DND-41 (cell line): ENCODE measurements around the gene ZNF236.
A peak's percentile ranks its signal among the peaks of the same experiment; 100 is the strongest.

ENCODE experiments used
- ATAC-seq: fragments of 200-7000 bp; cut with Tn5 transposase; 3 replicates; pipeline ENCODE4 v1.9.1; 2021; ENCODE audit warnings: low read depth; ENCODE audit not compliant: insufficient read depth
- DNase-seq: peaks from one replicate; pipeline ENCODE4 v3.0.0-alpha.2; 2020
- H2AFZ ChIP-seq: 2 replicates; pipeline ENCODE4 v1.6.0; 2012; ENCODE audit warnings: low read depth, low read length
- H3K27ac ChIP-seq: 2 replicates; pipeline ENCODE4 v1.5.1; 2012; ENCODE audit warnings: low read length, inconsistent platforms
- H3K27me3 ChIP-seq: fragments of 200-600 bp; sonication (generic); 2 replicates; pipeline ENCODE4 v1.6.0; 2012; ENCODE audit warnings: low read length, mild to moderate bottlenecking, inconsistent platforms; ENCODE audit not compliant: insufficient read depth, poor library complexity
- H3K36me3 ChIP-seq: 2 replicates; pipeline ENCODE4 v1.5.1; 2012; ENCODE audit warnings: low read length, inconsistent platforms; ENCODE audit not compliant: insufficient read depth
- H3K4me1 ChIP-seq: 2 replicates; pipeline ENCODE4 v1.5.1; 2012; ENCODE audit warnings: mild to moderate bottlenecking, low read length; ENCODE audit not compliant: insufficient read depth
- H3K4me2 ChIP-seq: 2 replicates; pipeline ENCODE4 v1.6.0; 2012; ENCODE audit warnings: mild to moderate bottlenecking, moderate library complexity, low read length, inconsistent platforms; ENCODE audit not compliant: insufficient read depth
- H3K4me3 ChIP-seq, 2 experiments: fragments of 200-600 bp in 1 of 2; shearing (Covaris generic) in 1 of 2; 2 replicates each; pipeline ENCODE4 v1.5.1; 2012 to 2016; ENCODE audit warnings: inconsistent platforms in 2 of 2, low read length in 2 of 2, mild to moderate bottlenecking in 2 of 2, low read depth in 1 of 2, moderate library complexity in 1 of 2
- H3K79me2 ChIP-seq: 2 replicates; pipeline ENCODE4 v1.6.0; 2012; ENCODE audit warnings: low read length, inconsistent platforms; ENCODE audit not compliant: insufficient read depth
- H3K9ac ChIP-seq: 2 replicates; pipeline ENCODE4 v1.6.0; 2012; ENCODE audit warnings: low read depth, mild to moderate bottlenecking, inconsistent platforms, low read length, moderate library complexity
- H3K9me3 ChIP-seq: 2 replicates; pipeline ENCODE4 v1.5.1; 2012; ENCODE audit warnings: low read length, moderate library complexity, mild to moderate bottlenecking, inconsistent platforms; ENCODE audit not compliant: insufficient read depth, severe bottlenecking
- H4K20me1 ChIP-seq: 2 replicates; pipeline ENCODE4 v1.6.0; 2012; ENCODE audit warnings: low read length; ENCODE audit not compliant: insufficient read depth
- EZH2 ChIP-seq: IDR thresholded peaks from 3 replicates; pipeline ENCODE4 v1.6.1; 2012; ENCODE audit warnings: borderline replicate concordance, low read depth, mild to moderate bottlenecking, moderate library complexity, low read length, inconsistent platforms; ENCODE audit not compliant: severe bottlenecking
- TF ChIP-seq, protein P1 (sequence below): IDR thresholded peaks from 2 replicates; pipeline ENCODE4 v1.5.1; 2012; ENCODE audit warnings: borderline replicate concordance, low read length, moderate library complexity, mild to moderate bottlenecking; ENCODE audit not compliant: poor library complexity, severe bottlenecking; ENCODE audit errors: extremely low read depth

ZNF236 gene

GRCh38 chr18:76923485-76924085 lies 101.2 kb downstream of the ZNF236 start:
- H3K4me2 ChIP-seq = no peak overlapping the region
- peaks cover 89% of the 10 kb centered on the region for H3K36me3 ChIP-seq
- DNase-seq (no peak), ATAC-seq (no peak)
- H2AFZ ChIP-seq = no peak overlapping the region
- no peak for TF ChIP-seq EZH2
- TF ChIP-seq, protein P1, sequence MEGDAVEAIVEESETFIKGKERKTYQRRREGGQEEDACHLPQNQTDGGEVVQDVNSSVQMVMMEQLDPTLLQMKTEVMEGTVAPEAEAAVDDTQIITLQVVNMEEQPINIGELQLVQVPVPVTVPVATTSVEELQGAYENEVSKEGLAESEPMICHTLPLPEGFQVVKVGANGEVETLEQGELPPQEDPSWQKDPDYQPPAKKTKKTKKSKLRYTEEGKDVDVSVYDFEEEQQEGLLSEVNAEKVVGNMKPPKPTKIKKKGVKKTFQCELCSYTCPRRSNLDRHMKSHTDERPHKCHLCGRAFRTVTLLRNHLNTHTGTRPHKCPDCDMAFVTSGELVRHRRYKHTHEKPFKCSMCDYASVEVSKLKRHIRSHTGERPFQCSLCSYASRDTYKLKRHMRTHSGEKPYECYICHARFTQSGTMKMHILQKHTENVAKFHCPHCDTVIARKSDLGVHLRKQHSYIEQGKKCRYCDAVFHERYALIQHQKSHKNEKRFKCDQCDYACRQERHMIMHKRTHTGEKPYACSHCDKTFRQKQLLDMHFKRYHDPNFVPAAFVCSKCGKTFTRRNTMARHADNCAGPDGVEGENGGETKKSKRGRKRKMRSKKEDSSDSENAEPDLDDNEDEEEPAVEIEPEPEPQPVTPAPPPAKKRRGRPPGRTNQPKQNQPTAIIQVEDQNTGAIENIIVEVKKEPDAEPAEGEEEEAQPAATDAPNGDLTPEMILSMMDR = peak; percentile 50
- no peaks in the 10 kb centered on the region for H3K27me3 ChIP-seq
- H3K27ac ChIP-seq = no peak overlapping the region
- 0 out of 2 replicates have a peak, but pooled peaks cover 3% of the 10 kb centered on the region for H4K20me1 ChIP-seq
- no peak overlapping the region for H3K4me3 ChIP-seq
- H3K9me3 ChIP-seq = no peaks in the 10 kb centered on the region
- H3K79me2 ChIP-seq = no peaks in the 10 kb centered on the region
- H3K9ac ChIP-seq = no peak overlapping the region
- H3K4me1 ChIP-seq = peaks cover 13% of the 10 kb centered on the region

- Histone ChIP-seq H3K9ac (no peak overlapping the region), H3K4me1 (peaks cover 13% of the 10 kb centered on the region), H3K4me3 (no peak overlapping the region), H3K79me2 (no peaks in the 10 kb centered on the region), H3K9me3 (no peaks in the 10 kb centered on the region), H2AFZ (no peak overlapping the region), H3K27ac (no peak overlapping the region), H4K20me1 (0 out of 2 replicates have a peak, but pooled peaks cover 3% of the 10 kb centered on the region), H3K36me3 (peaks cover 91% of the 10 kb centered on the region), H3K27me3 (no peaks in the 10 kb centered on the region), H3K4me2 (no peak overlapping the region)
- DNase-seq = no peak
- ATAC-seq = no peak
- TF ChIP-seq EZH2 = no peak
- TF ChIP-seq, protein P1 = no peak
Observed at GRCh38 chr18:76925501-76925900, 103.1 kb downstream of the ZNF236 start.

DNA sequence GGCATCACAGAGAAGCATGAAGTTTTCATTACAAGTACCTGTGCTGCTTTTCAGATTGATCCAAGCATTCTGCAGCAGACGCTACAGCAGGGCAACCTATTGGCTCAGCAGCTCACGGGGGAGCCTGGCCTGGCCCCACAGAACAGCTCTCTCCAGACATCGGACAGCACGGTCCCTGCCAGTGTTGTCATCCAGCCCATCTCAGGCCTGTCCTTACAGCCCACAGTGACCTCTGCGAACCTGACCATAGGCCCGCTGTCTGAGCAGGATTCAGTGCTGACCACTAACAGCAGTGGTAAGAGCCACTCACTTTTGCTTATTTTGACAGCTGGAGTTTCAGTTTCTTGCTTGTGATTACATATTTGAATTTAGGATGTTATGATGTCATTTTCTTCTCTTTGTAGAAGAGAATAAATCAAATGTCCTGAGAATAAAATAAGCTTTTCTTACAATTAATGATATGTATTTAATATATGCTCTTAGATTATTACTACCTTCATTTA lies 104.9 kb downstream of the ZNF236 start:
- Histone ChIP-seq H3K27me3 (no peaks in the 10 kb centered on the region), H3K9ac (no peak overlapping the region), H3K79me2 (no peaks in the 10 kb centered on the region), H3K36me3 (peaks cover 92% of the 10 kb centered on the region), H2AFZ (no peak overlapping the region), H3K4me2 (no peak overlapping the region), H4K20me1 (0 out of 2 replicates have a peak, but pooled peaks cover 3% of the 10 kb centered on the region), H3K4me3 (no peak overlapping the region), H3K9me3 (no peaks in the 10 kb centered on the region), H3K4me1 (peaks cover 5% of the 10 kb centered on the region), H3K27ac (no peak overlapping the region)
- DNase-seq (no peak), ATAC-seq (no peak)
- TF ChIP-seq, protein P1 = no peak
- TF ChIP-seq EZH2 = no peak
